ENCODE results near the gene PSMG4. TPM values are rescaled to one million over a fixed set of nuclear protein-coding genes. Genes with fewer than 3 reads are reported as not detected.

PSMG4 gene
- polyA plus RNA-seq, 1 donor (not counting 4 experiments of a cell fraction or from before 2014, with no cell fraction given) = 16.3 TPM

DNA sequence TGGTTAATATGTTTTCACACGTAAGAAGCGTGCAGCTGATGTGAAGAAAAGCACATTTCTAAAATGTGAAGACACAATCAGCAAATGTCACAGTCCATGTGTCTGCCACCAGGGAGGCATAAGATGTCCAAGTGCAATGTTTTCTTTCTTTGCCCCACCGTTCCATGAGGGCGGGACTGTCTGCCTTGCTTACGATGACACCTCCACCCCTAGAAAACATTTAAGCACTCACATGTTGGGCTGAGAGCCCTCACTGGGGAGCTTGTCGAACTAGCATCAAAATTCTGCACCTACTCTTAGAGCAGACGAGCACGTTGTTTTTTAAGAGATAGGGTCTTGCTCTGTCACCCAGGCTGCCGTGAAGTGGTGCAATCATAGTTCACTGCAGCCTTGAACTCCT lies 57.6 kb downstream of the PSMG4 start:
- no peaks in the 10 kb centered on the region for H3K27me3 ChIP-seq (ENCODE audit: control insufficient read depth, extremely low read depth, insufficient read depth, low read length)
- no peak overlapping the region for H3K4me2 ChIP-seq (ENCODE audit: control insufficient read depth, extremely low read depth, insufficient read depth, low read depth, low read length)
- no peak overlapping the region for H3K9ac ChIP-seq (ENCODE audit: control insufficient read depth, extremely low read depth, insufficient read depth, low read length)
- DNase-seq (ENCODE audit: low read depth, low spot score) (no peak), FAIRE-seq (no peak)
- no peak overlapping the region for H3K4me3 ChIP-seq (ENCODE audit: control insufficient read depth in 2 of 3, extremely low read depth in 1 of 3, insufficient read depth in 2 of 3, low read depth in 1 of 3, low read length in 3 of 3)
- dilution Hi-C loops (cut with MboI; ENCODE audit: extremely low pct_ligation_motif_present, low sequenced_read_pairs) = no loop called here
- H2AFZ ChIP-seq (ENCODE audit: control insufficient read depth, low read length) = no peak overlapping the region
- H3K79me2 ChIP-seq (ENCODE audit: control insufficient read depth, insufficient read depth, low read length) = no peaks in the 10 kb centered on the region
- TF ChIP-seq EZH2 (IDR thresholded peaks at IDR 0.05; ENCODE audit: low read length) (no peak), CTCF (optimal IDR thresholded peaks at IDR 0.05 in 1 of 3, IDR thresholded peaks at IDR 0.05 in 1 of 3, conservative IDR thresholded peaks at IDR 0.05 in 1 of 3; ENCODE audit: extremely low read depth in 1 of 3, insufficient read depth in 2 of 3, low read length in 3 of 3) (no peak)
- no peaks in the 10 kb centered on the region for H3K9me1 ChIP-seq (ENCODE audit: control insufficient read depth, extremely low read depth, insufficient read depth, low read length)
- no peaks in the 10 kb centered on the region for H4K20me1 ChIP-seq (ENCODE audit: control insufficient read depth, extremely low read depth, insufficient read depth, low read length)
- H3K36me3 ChIP-seq (ENCODE audit: control insufficient read depth in 2 of 2, extremely low read depth in 1 of 2, insufficient read depth in 2 of 2, low read length in 2 of 2) = peaks cover 0 to 2% of the 10 kb centered on the region in 2 experiments
- no peak overlapping the region for H3K27ac ChIP-seq (ENCODE audit: control insufficient read depth, insufficient read depth, low read length)
- H3K4me1 ChIP-seq (ENCODE audit: control insufficient read depth, extremely low read depth, insufficient read depth, low read length) = no peaks in the 10 kb centered on the region
- no peaks in the 10 kb centered on the region for H3K9me3 ChIP-seq (ENCODE audit: control insufficient read depth, low read depth, low read length)

DNA sequence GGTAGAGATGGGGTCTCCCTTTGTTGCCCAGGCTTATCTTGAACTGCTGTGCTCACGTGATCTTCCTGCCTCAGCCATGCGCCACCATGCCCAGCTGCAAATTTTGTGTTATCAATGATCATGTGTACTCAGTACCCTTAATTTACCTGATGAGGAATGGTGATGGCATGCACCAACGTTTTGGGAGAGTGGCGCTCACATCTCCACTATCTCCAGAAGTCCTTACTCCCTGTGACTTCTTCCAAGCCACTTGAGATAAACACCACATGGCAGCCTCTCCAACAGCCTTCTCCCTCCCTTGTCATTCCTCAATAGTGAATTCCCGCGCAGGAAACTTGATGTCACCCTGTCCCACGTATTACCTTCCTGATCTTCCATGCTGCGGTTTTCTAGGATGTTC lies 58.1 kb downstream of the PSMG4 start:
- Histone ChIP-seq H3K4me2 (ENCODE audit: control insufficient read depth, extremely low read depth, insufficient read depth, low read depth, low read length) (no peak overlapping the region), H4K20me1 (ENCODE audit: control insufficient read depth, extremely low read depth, insufficient read depth, low read length) (no peaks in the 10 kb centered on the region), H3K79me2 (ENCODE audit: control insufficient read depth, insufficient read depth, low read length) (no peaks in the 10 kb centered on the region), H3K27ac (ENCODE audit: control insufficient read depth, insufficient read depth, low read length) (no peak overlapping the region), H3K4me1 (ENCODE audit: control insufficient read depth, extremely low read depth, insufficient read depth, low read length) (no peaks in the 10 kb centered on the region), H3K9ac (ENCODE audit: control insufficient read depth, extremely low read depth, insufficient read depth, low read length) (no peak overlapping the region), H3K36me3 (ENCODE audit: control insufficient read depth in 2 of 2, extremely low read depth in 1 of 2, insufficient read depth in 2 of 2, low read length in 2 of 2) (peaks cover 0 to 4% of the 10 kb centered on the region in 2 experiments), H3K9me1 (ENCODE audit: control insufficient read depth, extremely low read depth, insufficient read depth, low read length) (no peaks in the 10 kb centered on the region), H3K27me3 (ENCODE audit: control insufficient read depth, extremely low read depth, insufficient read depth, low read length) (no peaks in the 10 kb centered on the region), H3K9me3 (ENCODE audit: control insufficient read depth, low read depth, low read length) (no peaks in the 10 kb centered on the region), H2AFZ (ENCODE audit: control insufficient read depth, low read length) (no peak overlapping the region), H3K4me3 (ENCODE audit: control insufficient read depth in 2 of 3, extremely low read depth in 1 of 3, insufficient read depth in 2 of 3, low read depth in 1 of 3, low read length in 3 of 3) (no peak overlapping the region)
- no peak for TF ChIP-seq EZH2 (IDR thresholded peaks at IDR 0.05; ENCODE audit: low read length)
- TF ChIP-seq CTCF (optimal IDR thresholded peaks at IDR 0.05 in 1 of 3, IDR thresholded peaks at IDR 0.05 in 1 of 3, conservative IDR thresholded peaks at IDR 0.05 in 1 of 3; ENCODE audit: extremely low read depth in 1 of 3, insufficient read depth in 2 of 3, low read length in 3 of 3) = no peak
- dilution Hi-C loops (cut with MboI; ENCODE audit: extremely low pct_ligation_motif_present, low sequenced_read_pairs) = no loop called here
- FAIRE-seq (no peak), DNase-seq (ENCODE audit: low read depth, low spot score) (no peak)

Other genes with a start within 250 kb of the PSMG4 start
- 13.2 to 19.6 TPM (median 13.8 TPM) in 3 replicates for gene RIPK1, start 190.5 kb upstream of the PSMG4 start, polyA plus RNA-seq
- gene BPHL, start 140.2 kb upstream of the PSMG4 start, polyA plus RNA-seq = 17.5 to 21.9 TPM (median 21.8 TPM) in 3 replicates
- 58.8 to 84.4 TPM (median 73.0 TPM) in 3 replicates for gene TUBB2A, start 101.4 kb upstream of the PSMG4 start, polyA plus RNA-seq
- gene TUBB2B, start 31.3 kb upstream of the PSMG4 start, polyA plus RNA-seq = 0.04 TPM in 1 of 3 replicates, not detected in the others
- gene SLC22A23, start 198.1 kb downstream of the PSMG4 start, polyA plus RNA-seq = 3.2 to 7.5 TPM (median 4.3 TPM) in 3 replicates